NCI-H1436 (cell line): ENCODE results near the gene XXYLT1.
"Not testable (repeated sequence)": the region's sequence is repeated elsewhere in the genome, so short reads cannot be mapped to it uniquely, and the experiment has no call there.

Experiments
- DNase-seq: peaks from one replicate; lab custom pipeline; 2025; lab: John Stamatoyannopoulos, UW

Gene XXYLT1

DNA sequence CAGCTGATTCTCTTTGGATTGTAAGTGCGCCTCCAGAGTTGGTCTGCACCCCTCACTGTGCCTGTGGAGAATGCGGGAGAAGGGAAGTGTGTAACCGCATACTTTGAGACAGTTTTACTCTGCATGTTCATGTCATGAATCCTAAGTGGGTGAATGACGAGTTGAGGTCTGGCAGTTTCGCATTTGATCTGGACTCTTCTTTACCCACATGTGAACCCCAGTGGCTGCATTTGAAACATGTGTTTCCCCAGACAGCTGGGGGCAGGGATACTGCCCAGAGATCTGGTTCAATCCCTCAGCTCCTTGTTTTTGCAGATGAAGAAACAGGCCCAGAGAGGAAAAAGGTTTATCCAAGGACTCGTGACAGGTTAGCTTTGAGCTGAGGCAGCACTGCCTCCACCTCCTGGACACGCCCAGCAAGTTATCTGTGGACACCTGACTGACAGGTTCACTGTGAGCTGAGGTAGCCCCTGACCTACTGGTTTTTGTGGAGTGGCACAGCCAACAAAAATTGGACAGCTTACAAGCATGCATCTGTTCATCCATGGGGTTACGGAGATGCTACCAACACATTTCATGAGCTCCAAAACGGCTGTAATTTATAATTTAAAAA lies 207.3 kb downstream of the XXYLT1 start:
- DNase-seq, result no peak

- no peak for DNase-seq
Measured at GRCh38 chr3:195062866-195063540, 208.0 kb downstream of the XXYLT1 start.

GRCh38 chr3:195061756-195062655 lies 209.0 kb downstream of the XXYLT1 start:
- DNase-seq, result no peak

DNA sequence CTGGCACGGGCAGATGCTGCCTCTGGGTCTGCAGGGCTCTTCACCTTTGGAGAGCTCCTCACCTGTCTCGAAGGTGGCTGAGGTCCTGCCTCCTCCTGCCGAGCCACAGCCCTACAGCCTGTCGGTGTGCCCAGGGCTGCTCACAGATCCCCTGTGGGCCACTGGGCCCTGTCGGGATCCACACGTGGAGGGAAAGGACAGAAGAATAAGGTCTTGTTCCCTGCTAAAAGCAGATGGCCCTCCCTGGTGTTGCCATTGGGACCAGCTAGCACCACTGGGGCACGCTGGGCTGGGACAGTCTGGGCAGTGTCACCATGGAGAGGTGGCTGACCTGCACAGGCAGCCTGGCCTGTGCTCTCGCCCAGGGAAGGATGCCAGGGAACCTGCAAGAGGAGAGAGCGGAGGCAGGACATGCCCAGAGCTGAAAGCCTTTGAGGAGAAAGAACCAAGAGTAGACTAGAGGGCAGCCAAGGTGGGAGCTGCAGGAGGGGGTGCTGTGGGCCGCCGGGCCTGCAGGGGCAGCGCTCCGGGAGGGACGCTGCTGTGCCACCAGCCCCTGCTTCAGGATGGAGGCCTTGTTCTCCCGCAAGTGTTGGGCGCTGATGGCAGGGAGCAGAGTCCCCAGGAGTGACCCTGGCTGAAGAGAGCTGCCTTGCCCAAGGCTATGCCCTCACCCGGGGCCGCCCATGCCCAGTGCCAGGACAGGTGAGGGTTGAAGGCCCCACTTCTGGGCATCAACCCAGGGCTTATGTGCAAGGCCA lies 210.2 kb downstream of the XXYLT1 start:
- no peak for DNase-seq

GRCh38 chr3:195060217-195060481 lies 210.8 kb downstream of the XXYLT1 start:
- no peak for DNase-seq

GRCh38 chr3:195059471-195060216 lies 211.3 kb downstream of the XXYLT1 start:
- DNase-seq, result no peak

DNA sequence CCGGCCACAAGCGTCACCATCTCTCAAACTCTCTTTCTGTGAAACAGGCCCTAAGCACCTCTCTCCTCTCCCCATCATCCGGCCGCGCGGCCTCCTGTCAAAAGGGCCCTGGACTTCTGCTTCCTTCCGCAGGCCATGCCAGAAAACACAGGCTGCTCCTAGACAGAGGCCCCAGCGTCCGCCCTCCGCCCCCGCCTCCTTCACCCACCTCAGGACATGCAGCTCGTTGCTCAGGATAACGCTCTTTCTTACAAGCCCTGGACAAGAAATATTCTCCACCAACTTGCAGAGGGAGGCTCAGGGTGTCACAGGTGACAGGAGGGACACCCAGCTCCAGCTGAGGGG lies 212.0 kb downstream of the XXYLT1 start:
- no peak for DNase-seq

- DNase-seq, result no peak
Measured at GRCh38 chr3:195058336-195059005, 212.5 kb downstream of the XXYLT1 start.

DNA sequence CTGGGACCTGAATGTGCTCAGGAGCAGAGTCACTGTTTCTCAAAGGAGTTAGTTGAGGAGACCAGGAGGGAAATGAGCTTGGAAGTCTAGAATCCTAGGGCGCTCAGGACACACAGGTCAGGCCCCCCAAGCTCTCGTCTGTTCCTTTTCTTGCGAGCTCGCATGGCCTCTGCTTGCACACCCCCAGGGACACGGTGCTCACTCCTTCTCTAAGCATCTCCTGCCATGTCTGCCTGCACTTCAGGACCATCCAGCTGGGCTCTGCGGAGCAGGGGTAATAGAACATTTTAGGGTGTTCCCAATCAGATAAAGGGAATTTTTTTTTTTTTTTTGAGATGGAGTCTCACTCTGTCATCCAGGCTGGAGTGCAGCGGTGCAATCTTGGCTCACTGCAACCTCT lies 213.2 kb downstream of the XXYLT1 start:
- DNase-seq, result no peak

DNA sequence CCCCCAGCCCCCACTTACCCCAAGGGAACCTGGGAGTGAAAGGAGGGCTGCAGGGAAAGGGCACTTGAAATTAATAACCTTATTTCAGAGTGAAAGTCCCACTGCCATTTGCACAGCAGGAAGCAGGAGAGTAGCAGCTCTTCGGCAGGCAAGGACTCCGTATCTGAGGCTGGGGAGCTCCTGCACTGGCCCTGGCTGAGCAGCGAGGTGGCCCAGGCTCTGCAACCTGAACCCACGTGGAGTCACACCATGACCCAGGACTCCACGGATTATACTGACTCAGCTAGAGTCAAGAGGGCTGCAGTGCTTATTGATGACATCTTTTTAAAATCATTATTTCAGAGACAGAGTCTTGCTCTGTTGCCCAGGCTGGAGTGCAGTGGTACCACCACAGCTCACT lies 214.5 kb downstream of the XXYLT1 start:
- peak; percentile 34 for DNase-seq

GRCh38 chr3:195054311-195054710 lies 216.6 kb downstream of the XXYLT1 start:
- DNase-seq, result no peak

DNA sequence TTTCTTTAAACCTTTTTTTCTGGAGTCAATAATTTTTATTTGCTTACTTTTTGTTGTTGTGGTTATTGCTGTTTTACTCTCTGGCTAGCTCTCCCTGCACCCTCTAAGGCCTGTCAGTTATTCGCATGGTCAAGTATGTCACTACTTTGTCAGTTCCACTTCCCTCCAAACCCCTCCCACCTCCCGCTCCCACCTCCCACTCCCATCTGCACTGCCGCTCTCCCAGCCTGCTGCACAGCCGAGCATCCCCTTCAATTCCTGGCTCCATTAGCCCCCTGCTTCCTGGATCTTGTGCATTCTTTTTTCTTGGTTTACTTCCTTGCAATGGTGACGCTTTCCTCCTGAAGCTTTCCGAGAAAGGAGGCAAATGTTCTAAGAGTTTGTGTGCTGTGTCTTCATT lies 218.0 kb downstream of the XXYLT1 start:
- no peak for DNase-seq

GRCh38 chr3:195050296-195050695 lies 220.7 kb downstream of the XXYLT1 start:
- DNase-seq, result not testable (repeated sequence)

- no peak for DNase-seq
Measured at GRCh38 chr3:195048059-195048905, 222.7 kb downstream of the XXYLT1 start.

GRCh38 chr3:195047536-195047935 lies 223.4 kb downstream of the XXYLT1 start:
- no peak for DNase-seq

DNA sequence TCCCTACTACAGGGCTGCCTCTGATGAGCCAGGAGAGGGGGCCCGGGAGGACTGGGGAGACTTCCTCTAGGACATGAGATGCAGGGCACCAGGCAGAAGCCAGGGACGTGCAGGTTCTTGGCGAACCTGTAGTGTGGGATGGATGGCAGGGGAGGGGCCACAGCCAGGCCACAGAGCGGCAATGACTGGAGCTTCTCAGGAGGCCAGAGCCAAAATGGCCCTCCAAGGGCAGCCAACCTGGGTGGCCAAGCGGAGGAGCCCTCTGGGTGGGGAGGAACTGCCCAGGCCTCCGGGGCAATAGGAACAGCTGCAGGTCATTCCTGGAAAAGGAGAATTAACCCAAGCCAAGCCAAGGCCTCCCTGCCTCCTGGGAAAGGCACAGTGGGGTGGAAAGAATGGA lies 224.5 kb downstream of the XXYLT1 start:
- DNase-seq, result no peak

DNA sequence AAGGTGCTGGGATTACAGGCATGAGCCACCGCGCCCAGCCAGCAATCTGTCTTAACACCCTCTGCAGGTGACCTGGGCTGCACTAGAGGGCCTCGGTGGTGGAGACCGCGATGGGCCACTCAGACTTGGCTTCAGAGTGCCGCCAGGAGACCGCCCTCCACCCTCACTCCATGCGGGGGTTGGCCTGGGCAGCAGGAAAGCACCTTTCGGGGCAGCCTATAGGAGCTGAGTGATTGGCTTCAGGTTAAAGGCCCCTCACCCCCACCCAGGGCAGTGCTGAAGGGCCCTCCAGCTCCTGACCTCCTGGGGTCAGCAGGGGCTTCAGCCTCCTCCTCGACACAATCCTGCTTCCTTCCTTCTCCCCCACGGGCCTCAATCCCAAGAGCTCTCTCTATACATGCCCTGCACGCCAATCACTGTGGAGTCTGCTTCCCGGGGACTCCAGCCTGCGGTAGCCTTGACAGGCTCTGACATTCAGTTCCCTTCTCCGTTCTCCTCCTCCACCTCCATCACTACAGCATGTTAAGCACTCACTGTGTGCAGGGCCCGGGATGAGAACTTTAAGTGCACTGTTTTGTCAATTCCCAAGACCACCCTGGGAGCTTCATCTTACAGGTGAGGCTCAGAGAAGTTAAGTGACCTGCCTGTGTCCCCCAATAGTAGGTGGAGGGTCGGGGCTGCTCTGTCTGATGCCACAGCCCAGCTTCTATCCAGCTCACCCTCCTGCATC lies 225.3 kb downstream of the XXYLT1 start:
- DNase-seq, result no peak

DNA sequence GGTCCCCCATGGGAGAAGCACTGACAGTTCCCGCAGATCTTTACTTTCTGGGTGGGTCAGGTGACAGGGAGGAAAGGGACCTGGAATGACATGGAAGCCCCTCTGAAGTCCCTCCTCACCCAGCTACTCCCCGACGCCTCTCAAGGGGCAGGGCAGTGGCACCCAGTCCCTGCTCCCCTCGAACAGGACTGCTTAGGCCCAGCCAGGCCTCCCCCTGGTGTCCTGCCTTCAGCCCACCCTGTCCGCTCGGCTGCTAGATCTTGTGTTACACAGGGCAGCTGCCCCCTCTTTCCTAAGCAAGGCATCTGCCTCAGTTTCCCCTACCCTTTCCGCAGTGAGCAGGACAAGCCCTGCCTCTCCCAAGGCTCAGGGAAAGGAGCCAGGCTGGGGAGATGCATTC lies 226.5 kb downstream of the XXYLT1 start:
- DNase-seq, result no peak

- DNase-seq, result no peak
Measured at GRCh38 chr3:195043607-195044339, 227.2 kb downstream of the XXYLT1 start.
